HepG2 (cell line): ENCODE measurements around the gene RBBP8NL. TPM values are rescaled to one million over a fixed set of nuclear protein-coding genes. Genes with fewer than 3 reads are reported as not detected.
A peak's percentile ranks its signal among the peaks of the same experiment; 100 is the strongest.

Experiments used
- CREBL2 ChIP-seq: sonication (generic); formaldehyde crosslinking; IDR thresholded peaks from 2 replicates; pipeline ENCODE4 v1.8.1; 2023; ENCODE audit warnings: missing genetic modification reagents, mild to moderate bottlenecking, borderline replicate concordance
- HBP1 ChIP-seq: IDR thresholded peaks from 2 replicates; pipeline ENCODE4 v1.6.1; 2016; ENCODE audit warnings: low read depth, control low read depth
- HNRNPH1 ChIP-seq: fragments of 200-400 bp; formaldehyde crosslinking; optimal IDR thresholded peaks from 2 replicates; pipeline ENCODE3; 2017; ENCODE audit warnings: mild to moderate bottlenecking, low read depth, low read length
- NFAT5 ChIP-seq: sonication (generic); formaldehyde crosslinking; IDR thresholded peaks from 2 replicates; pipeline ENCODE4 v1.4.0; 2020; ENCODE audit warnings: missing genetic modification reagents
- ZBTB7A ChIP-seq: sonication (generic); formaldehyde crosslinking; IDR thresholded peaks from 2 replicates; pipeline ENCODE4 v1.8.0; 2022; ENCODE audit warnings: mild to moderate bottlenecking, missing genetic modification reagents
- ZSCAN21 ChIP-seq: sonication (generic); formaldehyde crosslinking; IDR thresholded peaks from 2 replicates; pipeline ENCODE4 v1.8.0; 2022; ENCODE audit warnings: mild to moderate bottlenecking, missing genetic modification reagents, moderate library complexity, borderline replicate concordance
- ZZZ3 ChIP-seq: sonication (generic); formaldehyde crosslinking; IDR thresholded peaks from 2 replicates; pipeline ENCODE4 v1.4.0; 2020; ENCODE audit warnings: missing genetic modification reagents, mild to moderate bottlenecking, borderline replicate concordance
- polyA plus RNA-seq, 8 experiments: library from polyadenylated mRNA; depleted of rRNA in 3 of 8; stranded (reverse) in 7 of 8; unstranded in 1 of 8; fragments of >200 nt; fragmentation: Illumina TruSeq in 4 of 8; extraction: Trizol in 4 of 8; gene quantifications; 2 replicates each; pipeline versions ENCODE4 v1.2.1 to v1.2.3, GENCODE V29; 2011 to 2016; ENCODE audit warnings: low read depth in 4 of 8, missing spikeins in 1 of 8, mixed read lengths in 1 of 8; ENCODE audit not compliant: insufficient read depth in 1 of 8
- total RNA-seq, 5 experiments: library from RNA; depleted of rRNA; stranded (reverse); fragments of >200 nt; fragmentation: Illumina TruSeq; extraction: Trizol; gene quantifications; 2 replicates each; pipeline ENCODE4 v1.2.3, GENCODE V29; 2016; ENCODE audit warnings: low read depth in 1 of 5
- TF ChIP-seq, protein P1 (sequence below): sonication (generic); formaldehyde crosslinking; IDR thresholded peaks from 2 replicates; pipeline ENCODE4 v1.4.0; 2020; ENCODE audit warnings: mild to moderate bottlenecking, missing genetic modification reagents

Gene RBBP8NL
- total and polyA plus RNA-seq, 2 of the 13 experiments (the other 11 are each of a cell fraction or from before 2014, with no cell fraction given) = 0.69 to 0.86 TPM

GRCh38 chr20:62408055-62408454, 19.3 kb downstream of the RBBP8NL start (continued):
- TF ChIP-seq NFAT5 (CRISPR knock-in tag) (no peak), ZZZ3 (CRISPR knock-in tag) (no peak), HNRNPH1 (no peak), ZSCAN21 (CRISPR knock-in tag) (no peak), ZBTB7A (CRISPR knock-in tag) (0 out of 2 replicates have a peak, but pooled peaks have one; percentile 38), CREBL2 (CRISPR knock-in tag) (no peak), HBP1 (0 out of 2 replicates have a peak, but pooled peaks have one; percentile 10)
- TF ChIP-seq, protein P1, sequence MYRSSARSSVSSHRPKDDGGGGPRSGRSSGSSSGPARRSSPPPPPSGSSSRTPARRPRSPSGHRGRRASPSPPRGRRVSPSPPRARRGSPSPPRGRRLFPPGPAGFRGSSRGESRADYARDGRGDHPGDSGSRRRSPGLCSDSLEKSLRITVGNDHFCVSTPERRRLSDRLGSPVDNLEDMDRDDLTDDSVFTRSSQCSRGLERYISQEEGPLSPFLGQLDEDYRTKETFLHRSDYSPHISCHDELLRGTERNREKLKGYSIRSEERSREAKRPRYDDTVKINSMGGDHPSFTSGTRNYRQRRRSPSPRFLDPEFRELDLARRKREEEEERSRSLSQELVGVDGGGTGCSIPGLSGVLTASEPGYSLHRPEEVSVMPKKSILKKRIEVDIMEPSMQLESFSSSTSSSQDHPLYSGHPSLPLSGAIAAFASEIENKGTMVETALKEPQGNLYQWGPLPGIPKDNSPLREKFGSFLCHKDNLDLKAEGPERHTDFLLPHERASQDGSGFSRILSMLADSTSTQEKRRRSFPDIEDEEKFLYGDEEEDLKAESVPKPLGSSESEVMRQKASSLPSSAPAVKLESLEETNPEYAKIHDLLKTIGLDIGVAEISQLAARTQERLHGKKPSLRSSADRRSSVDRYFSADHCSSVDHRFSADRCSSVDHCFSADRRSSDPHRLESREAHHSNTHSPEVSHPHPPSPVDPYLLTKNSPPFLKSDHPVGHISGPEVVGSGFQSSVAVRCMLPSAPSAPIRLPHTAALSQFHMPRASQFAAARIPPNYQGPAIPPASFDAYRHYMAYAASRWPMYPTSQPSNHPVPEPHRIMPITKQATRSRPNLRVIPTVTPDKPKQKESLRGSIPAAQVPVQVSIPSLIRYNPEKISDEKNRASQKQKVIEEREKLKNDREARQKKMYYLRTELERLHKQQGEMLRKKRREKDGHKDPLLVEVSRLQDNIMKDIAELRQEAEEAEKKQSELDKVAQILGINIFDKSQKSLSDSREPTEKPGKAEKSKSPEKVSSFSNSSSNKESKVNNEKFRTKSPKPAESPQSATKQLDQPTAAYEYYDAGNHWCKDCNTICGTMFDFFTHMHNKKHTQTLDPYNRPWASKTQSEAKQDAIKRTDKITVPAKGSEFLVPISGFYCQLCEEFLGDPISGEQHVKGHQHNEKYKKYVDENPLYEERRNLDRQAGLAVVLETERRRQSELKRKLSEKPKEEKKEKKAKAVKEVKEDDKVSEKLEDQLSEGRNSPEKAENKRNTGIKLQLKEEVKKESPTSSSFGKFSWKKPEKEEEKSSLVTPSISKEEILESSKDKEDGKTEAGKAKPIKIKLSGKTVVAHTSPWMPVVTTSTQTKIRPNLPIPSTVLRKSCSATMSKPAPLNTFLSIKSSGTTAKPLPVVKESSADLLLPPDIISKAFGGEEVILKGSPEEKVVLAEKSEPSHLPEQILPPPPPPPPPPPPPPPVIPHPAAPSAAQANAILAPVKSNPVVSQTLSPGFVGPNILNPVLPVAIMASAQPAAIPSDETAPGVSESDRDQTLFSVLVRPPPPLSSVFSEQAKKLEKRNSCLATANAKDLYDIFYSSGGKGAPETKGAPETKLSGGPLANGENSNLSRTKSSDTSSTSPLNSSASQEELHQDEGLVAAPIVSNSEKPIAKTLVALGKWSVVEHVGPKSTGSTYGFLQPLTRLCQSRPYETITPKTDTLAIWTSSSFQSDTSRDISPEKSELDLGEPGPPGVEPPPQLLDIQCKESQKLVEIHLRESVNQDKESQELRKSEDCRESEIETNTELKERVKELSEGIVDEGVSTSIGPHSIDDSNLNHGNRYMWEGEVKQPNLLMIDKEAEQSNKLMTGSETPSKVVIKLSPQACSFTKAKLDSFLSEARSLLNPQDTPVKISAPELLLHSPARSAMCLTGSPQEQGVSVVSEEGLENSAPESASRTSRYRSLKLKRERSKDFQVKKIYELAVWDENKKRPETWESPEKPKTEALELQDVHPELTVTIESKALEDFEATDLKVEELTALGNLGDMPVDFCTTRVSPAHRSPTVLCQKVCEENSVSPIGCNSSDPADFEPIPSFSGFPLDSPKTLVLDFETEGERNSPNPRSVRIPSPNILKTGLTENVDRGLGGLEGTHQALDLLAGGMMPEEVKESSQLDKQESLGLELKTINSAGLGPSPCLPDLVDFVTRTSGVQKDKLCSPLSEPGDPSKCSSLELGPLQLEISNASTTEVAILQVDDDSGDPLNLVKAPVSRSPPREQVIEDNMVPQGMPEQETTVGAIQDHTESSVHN (CRISPR knock-in tag) = 0 out of 2 replicates have a peak, but pooled peaks have one; percentile 1
